ENCODE data around the gene MCL1. TPM values are rescaled to one million over a fixed set of nuclear protein-coding genes. Genes with fewer than 3 reads are reported as not detected.
"Not testable (repeated sequence)": the region's sequence is repeated elsewhere in the genome, so short reads cannot be mapped to it uniquely, and the experiment has no call there.

The MCL1 gene
- total RNA-seq, 1 donor from 2014 or later, result 245 TPM

DNA sequence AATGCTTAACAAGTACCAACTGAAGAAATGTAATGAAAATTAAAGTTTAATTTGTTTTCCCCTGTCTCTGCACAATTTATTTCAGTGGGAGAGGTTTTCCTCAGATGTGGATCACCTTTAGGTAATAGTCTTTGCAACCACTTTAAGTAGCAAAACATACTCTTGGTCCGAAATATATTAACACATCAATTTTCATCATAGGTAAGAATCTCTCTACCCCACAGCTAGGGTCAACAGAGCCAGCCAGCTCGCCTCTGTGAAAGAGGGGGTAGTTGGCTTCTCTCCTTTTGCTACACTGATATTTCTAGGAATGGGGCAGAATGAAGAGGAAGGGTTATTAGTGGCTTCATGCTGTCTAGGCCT lies 24.8 kb upstream of the MCL1 start:
- intact Hi-C loops (cut with micrococcal nuclease), result no loop called here

GRCh38 chr1:150603711-150604110 lies 24.3 kb upstream of the MCL1 start:
- intact Hi-C loops (cut with micrococcal nuclease), result no loop called here

DNA sequence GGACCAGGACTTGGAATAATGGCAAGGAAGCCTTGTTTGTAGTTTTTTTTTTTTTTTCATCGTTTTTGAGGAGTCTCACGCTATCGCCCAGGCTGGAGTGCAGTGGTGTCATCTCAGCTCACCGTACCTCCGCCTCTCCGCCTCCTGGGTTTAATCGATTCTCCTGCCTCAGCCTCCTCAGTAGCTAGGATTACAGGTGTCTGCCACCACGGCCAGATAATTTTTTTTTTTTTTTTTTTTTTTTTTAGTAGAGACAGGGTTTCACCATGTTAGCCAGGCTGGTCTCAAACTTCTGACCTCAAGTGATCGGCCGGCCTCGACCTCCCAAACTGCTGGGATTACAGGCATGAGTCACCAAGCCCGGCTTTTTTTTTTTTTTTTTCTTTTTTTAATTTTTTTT lies 23.0 kb upstream of the MCL1 start:
- intact Hi-C loops (cut with micrococcal nuclease), result not testable (repeated sequence)

- intact Hi-C loops (cut with micrococcal nuclease), result no loop called here
These were observed 22.1 kb upstream of the MCL1 start for GRCh38 chr1:150601540-150601939.

GRCh38 chr1:150598346-150598745 lies 18.9 kb upstream of the MCL1 start:
- intact Hi-C loops (cut with micrococcal nuclease), result not testable (repeated sequence)

DNA sequence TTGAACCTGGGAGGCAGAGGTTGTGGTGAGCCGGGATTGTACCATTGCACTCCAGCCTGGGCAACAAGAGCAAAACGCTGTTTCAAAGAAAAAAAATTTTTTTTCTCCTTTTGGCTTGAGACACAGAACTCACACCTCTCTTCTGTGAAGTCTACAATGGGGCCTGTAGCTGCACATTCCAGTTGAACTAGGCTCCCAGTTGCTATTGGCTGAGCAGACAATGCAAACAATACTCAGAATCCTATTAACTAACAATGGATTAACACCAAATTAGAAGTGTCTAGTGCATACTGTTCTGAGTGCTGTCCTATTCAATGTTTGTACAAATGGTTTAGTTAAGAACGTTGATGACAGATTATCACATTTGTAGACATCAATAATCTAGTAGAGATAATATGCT lies 17.6 kb upstream of the MCL1 start:
- intact Hi-C loops (cut with micrococcal nuclease), result no loop called here

GRCh38 chr1:150596095-150596892 lies 16.9 kb upstream of the MCL1 start:
- intact Hi-C loops (cut with micrococcal nuclease), result no loop called here

GRCh38 chr1:150582371-150582770 lies 3.0 kb upstream of the MCL1 start:
- intact Hi-C loops (cut with micrococcal nuclease), result no loop called here

DNA sequence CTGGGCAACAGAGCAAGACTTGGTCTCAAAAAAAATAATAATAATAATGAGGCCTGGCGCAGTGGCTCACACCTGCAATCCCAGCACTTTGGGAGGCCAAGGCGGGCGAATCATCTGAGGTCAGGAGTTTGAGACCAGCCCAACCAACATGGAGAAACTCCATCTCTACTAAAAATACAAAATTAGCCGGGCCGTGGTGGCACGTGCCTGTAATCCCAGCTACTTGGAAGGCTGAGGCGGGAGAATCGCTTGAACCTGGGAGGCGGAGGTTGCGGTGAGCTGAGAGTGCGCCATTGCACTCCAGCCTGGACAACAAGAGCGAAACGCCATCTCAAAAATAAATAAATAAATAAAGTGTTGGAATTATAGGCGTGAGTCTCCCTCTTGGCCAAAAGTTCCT lies 2.6 kb upstream of the MCL1 start:
- intact Hi-C loops (cut with micrococcal nuclease), result not testable (repeated sequence)

DNA sequence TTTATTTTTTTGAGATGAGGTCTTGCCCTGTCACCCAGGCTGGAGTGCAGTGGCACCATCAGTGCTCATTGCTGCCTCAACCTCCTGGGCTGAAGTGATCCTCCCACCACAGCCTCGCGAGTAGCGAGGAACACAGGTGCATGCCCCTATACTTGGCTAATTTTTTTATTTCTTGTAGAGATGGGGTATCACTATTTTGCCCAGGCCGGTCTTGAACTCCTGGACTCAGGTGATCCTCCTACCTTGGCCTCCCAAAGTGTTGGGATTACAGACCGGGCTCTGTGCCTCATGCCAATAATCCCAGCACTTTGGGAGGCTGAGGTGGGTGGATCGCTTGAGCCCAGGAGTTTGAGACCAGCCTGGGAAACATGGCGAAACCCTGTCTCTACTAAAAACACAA lies 2.0 kb upstream of the MCL1 start:
- intact Hi-C loops (cut with micrococcal nuclease), result not testable (repeated sequence)

GRCh38 chr1:150580966-150581365 lies 1.6 kb upstream of the MCL1 start:
- intact Hi-C loops (cut with micrococcal nuclease), result not testable (repeated sequence)

DNA sequence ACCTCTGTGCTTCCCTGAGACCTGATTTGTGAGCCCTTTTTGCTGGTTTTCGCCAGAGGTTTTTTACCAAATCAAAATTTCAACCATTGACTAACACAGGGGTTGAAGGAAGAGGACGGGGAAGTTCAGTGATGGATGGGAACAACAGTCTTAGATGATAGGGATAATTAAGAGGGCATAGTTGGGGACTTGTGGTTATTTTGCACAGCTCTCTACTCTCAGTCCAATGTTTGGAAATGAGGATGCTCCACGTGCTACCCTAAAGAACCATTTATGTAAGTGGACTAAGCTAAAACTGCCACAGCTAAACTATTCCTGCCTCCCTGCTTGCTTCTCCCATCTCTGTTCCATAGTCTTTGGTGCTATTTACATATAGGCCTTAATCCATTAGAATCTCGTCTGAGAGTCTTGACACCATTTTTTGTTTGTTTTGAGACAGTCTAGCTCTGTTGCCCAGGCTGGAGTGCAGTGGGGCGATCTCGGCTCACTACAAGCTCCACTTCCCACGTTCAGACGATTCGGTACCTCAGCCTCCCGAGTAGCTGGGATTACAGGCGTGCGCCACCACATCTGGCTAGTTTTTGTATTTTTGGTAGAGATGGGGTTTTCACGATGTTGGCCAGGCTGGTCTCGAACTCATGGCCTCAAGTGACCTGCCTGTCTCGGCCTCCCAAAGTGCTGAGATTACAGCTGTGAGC lies 684 bp upstream of the MCL1 start:
- intact Hi-C loops (cut with micrococcal nuclease), result loop anchor here (1.0 kb wide), 4 partner anchors 13 to 49 kb away; partner anchors contain the start of gene ENSA

- intact Hi-C loops (cut with micrococcal nuclease), result loop anchor here (1.0 kb wide), 4 partner anchors 11 to 51 kb away; partner anchors contain the start of gene ENSA
These were observed 919 bp downstream of the MCL1 start for GRCh38 chr1:150578272-150579109.

DNA sequence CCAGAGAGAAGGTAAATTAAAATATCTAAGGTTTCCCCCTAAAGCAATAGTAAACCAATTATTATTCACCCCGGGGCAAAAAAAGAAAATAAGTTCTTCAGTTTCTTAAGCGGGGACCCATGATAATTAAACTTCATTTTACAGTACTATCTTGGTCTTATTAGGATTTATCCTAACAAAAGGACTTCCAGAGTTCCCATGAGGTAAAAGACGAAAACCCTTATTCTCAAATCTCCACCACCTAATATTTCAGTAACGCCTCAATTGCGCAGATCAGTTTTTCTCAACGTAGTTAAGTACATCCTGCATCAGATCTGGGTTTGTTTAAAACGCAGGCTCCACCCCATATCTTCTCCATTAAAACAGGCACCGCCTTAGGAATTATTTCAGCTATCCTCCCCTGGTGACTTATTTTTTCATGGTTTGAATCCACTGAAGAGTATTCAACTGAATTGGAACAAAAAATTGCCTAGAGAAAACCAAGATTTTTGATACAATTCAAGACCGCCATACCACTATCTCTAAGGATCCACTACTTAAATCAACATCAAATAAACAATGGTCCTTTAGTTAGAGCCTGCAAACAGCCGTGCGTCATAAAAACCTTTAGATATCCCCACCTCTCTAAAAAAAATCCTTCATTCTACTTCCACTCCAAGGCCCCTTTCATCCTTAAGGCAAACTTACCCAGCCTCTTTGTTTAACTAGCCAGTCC lies 1.7 kb downstream of the MCL1 start:
- intact Hi-C loops (cut with micrococcal nuclease), result loop anchor here (2.0 kb wide), 1 partner anchor 43 kb away; no protein-coding TSS in a partner anchor

DNA sequence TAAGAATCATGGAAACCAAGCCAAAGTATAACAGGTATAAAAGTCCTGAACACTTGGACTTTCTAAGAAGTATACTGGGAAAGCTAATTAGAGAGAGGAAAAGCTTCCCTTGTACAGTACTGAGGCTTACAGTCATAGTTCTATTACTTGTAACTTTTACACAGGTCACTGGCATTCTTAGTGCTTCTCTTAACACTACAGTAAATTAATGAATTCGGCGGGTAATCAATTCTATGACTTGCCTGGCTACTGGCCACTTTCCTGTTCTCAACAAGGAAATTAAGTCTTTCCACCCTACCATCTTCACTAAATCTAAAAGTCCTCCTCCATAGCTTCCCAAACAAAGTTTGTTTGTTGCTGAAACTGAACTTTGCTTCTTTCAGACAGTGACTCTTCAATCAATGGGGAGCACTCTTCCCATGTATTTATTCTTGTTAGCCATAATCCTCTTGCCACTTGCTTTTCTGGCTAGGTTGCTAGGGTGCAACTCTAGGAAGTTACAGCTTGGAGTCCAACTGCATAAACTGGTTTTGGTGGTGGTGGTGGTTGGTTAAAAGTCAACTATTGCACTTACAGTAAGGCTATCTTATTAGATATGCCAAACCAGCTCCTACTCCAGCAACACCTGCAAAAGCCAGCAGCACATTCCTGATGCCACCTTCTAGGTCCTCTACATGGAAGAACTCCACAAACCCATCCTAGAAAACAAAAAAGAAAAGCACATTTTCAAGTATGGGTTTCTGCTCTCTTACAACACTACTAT lies 2.4 kb downstream of the MCL1 start:
- intact Hi-C loops (cut with micrococcal nuclease), result loop anchor here (2.0 kb wide), 1 partner anchor 44 kb away; no protein-coding TSS in a partner anchor

DNA sequence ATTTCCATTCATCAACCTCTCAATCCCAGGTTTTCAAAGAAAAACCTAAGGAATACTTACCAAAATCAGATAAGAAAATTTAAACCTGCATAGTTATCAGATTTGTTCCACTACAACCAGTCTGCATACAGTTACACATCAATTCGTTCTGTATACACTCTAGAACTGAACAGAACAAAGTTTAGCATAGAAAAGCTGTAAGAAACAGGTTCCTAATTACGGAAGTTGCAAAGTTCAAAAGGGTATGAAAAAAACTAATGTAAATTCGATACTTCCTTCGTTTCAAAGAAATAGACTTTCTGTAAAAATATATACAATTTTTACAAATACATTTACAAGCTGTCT lies 3.1 kb downstream of the MCL1 start:
- intact Hi-C loops (cut with micrococcal nuclease), result loop anchor here (2.0 kb wide), 1 partner anchor 44 kb away; no protein-coding TSS in a partner anchor

DNA sequence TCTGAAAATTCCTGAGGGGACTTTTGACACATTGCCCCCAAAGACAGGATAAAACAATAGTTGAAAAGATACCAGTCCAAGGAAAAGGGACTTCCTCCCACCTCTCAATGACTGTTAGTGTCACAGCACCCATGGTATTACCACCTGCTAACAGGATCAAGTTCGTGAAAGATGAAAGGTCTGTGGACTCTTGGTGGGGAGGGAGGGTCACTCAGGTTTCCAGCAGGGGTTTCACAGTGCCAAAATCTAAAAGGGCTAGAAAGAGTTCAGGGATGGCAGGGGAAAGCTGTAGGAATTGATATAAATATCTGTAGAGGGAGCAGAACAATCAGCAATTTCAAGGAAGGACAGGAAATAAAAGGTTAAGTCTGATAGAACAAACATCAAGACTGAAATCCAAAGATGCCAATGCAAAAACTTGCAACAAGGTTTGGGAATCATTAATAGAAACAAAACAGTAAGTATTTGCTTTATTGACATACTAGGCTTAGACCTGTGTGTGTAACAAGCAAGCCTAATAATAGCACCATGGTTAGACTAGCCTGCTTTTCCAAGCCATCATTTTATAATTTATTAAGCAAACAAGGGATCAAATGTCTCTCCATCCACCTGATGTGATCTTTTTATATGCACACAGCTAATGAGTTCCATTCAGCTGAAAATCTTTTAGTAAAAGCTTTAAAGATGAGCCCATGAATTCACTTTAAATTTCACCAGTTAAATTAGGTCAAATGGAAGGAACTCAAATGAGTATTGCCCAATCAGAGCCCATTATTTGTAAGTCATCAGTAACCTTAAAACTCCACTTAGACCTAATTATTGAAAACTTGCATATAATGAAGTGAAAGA lies 3.7 kb downstream of the MCL1 start:
- intact Hi-C loops (cut with micrococcal nuclease), result loop anchor here (2.0 kb wide), 1 partner anchor 45 kb away; no protein-coding TSS in a partner anchor

- intact Hi-C loops (cut with micrococcal nuclease), result no loop called here
These were observed 4.3 kb downstream of the MCL1 start for GRCh38 chr1:150575072-150575489.

Measured in T-helper 2 cell treated with Interferon-gamma antibody and Interleukin-4, amounts not matched to agents 100 ng/mL and 5 ng/mL, for 36 hours (primary cell).